CD4-positive, alpha-beta T cell treated with Interleukin-4 for 4 hours (primary cell): Measurements from ENCODE around the gene HSFX2.
"Not testable (repeated sequence)": the region's sequence is repeated elsewhere in the genome, so short reads cannot be mapped to it uniquely, and the experiment has no call there.

ENCODE experiments used
- DNase-seq: peaks from one replicate; pipeline ENCODE4 v3.0.0-alpha.2; 2020

Gene HSFX2

DNA sequence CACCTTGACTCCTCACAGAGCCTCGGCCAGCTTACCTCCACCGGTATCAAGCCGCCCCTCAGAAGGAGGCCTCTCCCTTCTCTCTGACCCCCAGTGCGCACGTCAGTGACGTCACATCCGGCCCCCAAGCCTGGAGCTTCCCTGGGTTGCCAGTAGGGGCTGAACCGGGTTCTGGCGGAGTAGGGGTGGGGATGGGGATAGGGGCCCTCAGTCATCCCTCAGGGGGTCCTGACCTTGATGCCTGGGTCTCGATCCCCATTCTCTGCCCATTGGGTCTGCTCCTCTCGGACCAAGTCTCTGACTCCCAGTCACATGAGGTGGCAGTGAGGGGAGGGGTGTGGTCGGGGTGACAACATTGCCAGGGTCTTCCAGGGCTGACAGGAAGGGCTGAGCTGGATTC, 7.8 kb downstream of the HSFX2 start, which contains the start of gene MAGEA9B:
TSS of gene MAGEA9B (minus strand) at position 101 of the 400 bp plus-strand sequence. CDS start 4,280 bp downstream, outside the sequence.
- not testable (repeated sequence) for DNase-seq

DNA sequence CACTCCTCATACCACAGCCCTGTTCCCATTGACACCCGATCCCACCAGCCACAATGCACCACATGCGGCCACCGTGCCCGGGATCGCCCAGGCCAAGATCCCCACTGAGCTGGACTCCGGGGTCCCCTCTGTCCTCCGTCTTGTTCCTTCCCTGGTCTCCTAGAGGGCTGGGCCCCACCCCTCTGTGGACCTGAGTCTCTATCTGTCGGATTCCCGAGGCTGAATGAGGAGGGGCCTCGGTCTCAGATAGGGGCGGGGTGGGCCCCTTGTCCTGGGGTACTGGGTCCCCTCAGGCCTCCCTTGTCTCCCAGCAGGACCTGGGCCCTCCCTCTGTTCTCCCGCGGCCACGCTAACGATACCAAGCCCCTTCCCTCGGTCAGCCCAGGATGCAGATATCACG, 9.5 kb downstream of the HSFX2 start:
- DNase-seq, result not testable (repeated sequence)

DNA sequence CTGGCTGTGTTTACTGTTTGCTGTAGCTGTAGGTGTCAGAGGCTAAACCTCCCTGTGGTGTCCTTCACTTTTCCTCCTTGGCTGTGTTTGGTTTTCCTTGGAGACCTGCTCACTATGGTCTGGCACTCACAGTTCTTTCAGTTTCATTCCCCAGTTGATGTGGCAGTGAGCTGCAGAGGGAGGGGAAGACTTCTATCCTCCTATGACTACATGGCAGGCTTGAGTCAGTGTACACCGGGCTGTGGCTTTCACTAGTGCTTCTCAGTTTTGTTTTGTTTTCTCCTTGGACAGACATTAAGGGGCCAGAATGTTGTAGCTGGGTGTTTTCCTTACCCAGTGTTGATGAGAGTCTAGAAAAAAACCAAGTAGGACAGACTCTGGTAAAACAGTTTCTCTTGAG, 21.7 kb downstream of the HSFX2 start:
- not testable (repeated sequence) for DNase-seq

GRCh38 chrX:149572743-149573142, 22.4 kb downstream of the HSFX2 start:
- no peak for DNase-seq

- DNase-seq, result no peak
Observed at GRCh38 chrX:149571770-149572169, 23.3 kb downstream of the HSFX2 start.

GRCh38 chrX:149570668-149571067, 24.4 kb downstream of the HSFX2 start:
- DNase-seq, result no peak

GRCh38 chrX:149569770-149570169, 25.3 kb downstream of the HSFX2 start:
- no peak for DNase-seq

GRCh38 chrX:149568701-149569296, 26.3 kb downstream of the HSFX2 start:
- DNase-seq, result no peak

DNA sequence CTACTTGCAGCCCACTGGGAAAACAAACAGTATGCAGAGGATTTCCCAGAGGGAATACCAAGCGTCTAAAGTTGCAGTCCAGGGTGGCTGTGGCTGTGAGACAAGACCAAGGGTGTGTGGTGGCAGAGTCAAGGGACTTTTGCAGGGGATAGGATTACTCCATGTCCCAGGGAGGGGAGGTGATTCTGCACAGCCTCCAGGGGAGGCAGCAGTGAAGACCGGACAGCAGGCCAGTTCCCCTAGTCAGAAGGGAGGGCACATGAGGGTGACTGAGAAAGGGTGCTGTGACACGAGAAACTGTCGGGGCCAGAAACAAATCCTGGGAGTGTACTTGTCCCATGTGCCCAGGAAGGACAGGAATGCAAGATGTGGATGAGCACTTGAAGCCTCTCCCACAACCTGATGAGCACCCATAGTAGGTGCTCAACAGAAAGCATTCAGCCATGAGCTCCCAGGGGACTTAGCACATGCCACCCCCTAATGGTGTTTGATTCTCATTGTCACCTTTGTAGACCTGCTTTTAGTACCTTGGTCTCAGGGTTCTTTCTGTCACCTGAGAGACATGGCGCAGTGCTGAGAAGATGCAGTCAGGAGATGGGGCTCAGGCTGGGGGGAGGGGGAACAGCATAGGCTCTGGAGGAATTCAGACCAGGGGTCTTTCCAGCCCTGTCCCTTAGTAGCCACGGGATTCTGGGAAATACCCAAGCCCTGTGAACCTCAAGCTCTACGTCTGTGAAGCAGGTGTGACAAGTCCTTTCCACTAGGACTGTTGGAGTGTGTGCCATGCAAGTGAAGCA, 27.3 kb downstream of the HSFX2 start:
- DNase-seq, result no peak

DNA sequence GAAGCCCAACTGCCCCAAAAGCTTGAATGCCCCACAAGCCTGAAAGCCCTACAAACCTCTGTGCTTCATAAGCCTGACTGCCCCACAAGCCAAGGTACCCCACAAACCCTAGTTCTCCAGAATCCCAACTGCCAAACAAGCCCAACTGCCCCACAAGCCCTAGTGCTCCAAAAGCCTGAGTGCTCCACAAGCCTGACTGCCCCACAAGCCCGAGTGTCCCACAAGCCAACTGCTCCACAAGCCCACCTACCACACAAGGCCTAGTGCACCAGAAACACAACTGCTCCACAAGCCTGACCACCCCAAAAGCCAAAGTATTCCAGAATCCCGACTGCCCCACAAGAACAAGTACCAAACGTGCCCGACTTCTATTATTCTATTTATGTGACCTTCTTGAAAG, 31.8 kb downstream of the HSFX2 start:
- no peak for DNase-seq

DNA sequence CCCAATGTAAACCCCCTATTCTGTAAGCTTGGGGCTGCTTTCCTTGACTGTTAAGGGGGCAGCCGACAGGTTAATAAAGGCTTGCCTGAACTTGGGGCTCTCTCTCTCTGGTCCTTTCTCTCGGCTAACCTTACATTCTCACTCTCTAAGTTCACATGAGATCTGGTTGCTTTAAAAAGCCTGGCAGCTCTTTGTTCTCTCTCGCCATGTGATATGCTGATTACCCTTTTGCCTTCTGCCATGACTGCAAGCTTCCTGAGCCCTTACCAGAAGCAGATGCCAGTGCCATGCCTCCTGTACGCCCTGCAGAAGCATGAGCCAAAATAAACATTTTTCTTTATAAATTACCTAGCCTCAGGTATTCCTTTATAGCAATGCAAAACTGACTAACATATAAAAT, 39.9 kb downstream of the HSFX2 start:
- DNase-seq, result not testable (repeated sequence)

DNA sequence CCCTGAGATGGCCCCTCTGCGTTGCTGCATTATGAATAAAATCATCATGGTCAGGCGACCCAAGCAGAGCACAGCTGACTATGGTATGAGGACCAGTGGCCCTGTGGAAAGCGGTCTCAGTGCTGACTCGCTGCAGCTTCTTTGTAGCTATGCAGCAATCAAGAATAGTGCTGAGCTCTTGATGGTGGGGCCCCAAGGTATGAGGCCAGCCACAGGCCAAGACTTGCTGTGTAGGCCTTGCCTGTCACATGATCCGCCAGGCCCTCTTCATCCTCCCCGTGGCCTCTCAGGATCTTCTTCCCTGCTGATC, 43.2 kb downstream of the HSFX2 start:
- DNase-seq, result not testable (repeated sequence)

DNA sequence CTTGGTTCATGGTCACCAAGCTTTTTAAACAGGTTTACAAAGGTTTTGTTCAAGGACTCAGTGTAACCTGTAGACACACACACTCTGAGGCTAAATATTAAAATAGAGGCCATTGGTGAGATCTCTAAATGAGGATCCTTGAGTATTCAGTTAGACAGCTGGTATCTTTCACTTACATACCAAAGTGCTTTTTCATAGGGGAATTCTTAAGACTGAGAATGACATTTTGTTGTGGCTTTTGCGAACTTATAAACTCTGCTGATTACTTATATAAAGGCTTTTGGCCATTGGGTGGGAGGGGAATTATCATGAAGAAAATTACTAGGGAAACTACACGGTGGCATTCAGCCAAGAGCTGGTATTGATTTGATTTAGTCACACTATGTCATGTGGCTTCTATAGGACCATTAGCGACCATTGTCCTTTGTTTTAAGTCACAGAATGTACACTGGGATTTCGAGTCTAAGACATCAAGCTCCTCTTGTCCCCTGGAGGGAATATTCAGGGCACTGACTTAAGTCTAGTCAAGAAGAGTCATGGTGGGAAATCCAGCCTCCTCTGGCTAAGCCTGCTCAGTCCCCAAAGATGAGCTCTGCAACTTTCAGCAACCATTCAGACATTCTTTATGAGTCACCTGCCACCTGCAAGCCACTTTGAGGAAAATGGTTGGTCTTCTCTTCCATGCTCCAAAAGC, 43.7 kb downstream of the HSFX2 start:
- not testable (repeated sequence) for DNase-seq

DNA sequence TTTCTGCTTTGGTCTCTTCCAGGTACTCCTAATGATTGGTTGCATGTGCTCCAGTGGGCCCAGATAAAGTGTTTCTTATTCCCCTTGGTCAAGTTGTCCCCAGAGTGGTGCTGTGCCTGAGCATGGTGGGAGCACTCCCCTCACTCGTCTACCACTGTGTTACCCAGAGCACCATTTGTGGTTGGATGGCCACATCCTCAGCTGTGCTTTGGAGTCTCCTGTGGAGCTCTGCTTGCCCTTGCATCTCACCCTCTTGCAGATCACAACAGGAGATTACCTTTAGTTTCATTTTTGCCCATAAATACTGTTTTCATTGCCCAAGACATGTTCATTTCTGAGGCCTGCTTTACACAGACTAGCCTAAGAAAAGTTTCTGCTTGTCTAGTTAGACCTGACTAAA, 44.7 kb downstream of the HSFX2 start:
- not testable (repeated sequence) for DNase-seq

- not testable (repeated sequence) for DNase-seq
Observed at GRCh38 chrX:149549701-149550100, 45.4 kb downstream of the HSFX2 start, which contains the start of gene HSFX3. TSS of gene HSFX3 (minus strand) at chrX:149549924. CDS start at chrX:149549852, 72 bp downstream.

DNA sequence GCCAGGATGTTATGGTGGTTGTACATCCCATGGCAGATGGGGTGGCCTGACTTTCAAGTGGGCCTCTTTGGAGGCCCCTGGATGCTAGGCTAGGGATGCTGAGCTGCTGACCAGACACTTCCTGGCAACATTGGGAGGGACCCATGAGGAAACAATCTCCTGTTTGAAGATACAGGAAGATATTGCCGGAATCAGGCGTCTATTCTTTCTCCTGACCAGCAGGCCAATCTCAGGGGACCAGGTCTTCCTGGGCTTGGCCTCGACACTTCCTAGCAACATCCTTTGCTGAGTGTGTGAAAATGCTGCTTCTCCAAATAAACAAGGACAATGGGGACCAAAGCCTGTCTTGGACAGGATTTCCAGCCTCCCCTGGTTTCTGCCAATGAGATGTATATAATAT, 47.3 kb downstream of the HSFX2 start:
- DNase-seq, result not testable (repeated sequence)

- DNase-seq, result not testable (repeated sequence)
Observed at GRCh38 chrX:149546962-149547361, 48.2 kb downstream of the HSFX2 start.

DNA sequence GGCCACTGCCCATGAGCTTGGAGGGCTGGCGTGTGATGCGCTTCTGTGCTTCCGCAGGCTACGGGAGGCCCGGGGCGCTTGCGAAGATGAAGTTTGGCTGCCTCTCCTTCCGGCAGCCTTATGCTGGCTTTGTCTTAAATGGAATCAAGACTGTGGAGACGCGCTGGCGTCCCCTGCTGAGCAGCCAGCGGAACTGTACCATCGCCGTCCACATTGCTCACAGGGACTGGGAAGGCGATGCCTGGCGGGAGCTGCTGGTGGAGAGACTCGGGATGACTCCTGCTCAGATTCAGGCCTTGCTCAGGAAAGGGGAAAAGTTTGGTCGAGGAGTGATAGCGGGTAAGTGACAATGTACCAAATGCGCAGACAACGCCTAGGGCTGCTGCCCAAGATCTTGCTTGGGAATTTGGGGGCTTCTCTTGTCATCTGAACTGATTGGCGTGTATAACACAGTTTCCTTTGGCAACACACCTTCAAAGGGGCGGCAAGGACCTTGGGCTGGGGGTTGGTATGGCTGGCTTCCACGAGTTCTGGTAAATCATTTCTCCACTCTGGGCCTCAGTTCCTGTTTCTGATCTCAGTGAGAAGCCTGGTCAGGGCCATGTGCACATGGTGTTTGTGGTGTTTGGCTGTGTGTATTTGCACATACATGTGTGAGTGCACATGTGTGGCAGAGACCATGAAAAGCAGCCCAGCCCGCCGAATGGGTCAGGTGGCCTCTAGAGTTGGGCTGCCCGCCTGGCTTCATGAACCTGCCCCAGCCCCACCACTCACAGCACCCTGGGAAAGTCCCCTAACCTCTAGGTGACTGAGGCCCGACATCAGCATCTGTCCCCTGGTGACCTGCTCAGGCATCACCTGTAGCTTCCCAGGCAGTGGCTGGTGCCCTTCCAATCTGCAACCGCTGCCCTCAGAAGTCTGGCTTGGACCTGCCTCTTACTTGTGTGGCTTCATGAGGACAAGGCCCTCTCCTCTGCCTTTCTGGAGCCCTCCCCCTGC, 49.3 kb downstream of the HSFX2 start:
- not testable (repeated sequence) for DNase-seq
